Endothelial cell of umbilical vein (primary cell): ENCODE results near the gene NEK6. TPM values are rescaled to one million over a fixed set of nuclear protein-coding genes. Genes with fewer than 3 reads are reported as not detected.

Source experiments
- BruUV-seq: library from RNA; stranded (reverse); fragments of 400-500 nt; replicated peaks from 2 replicates; lab custom pipeline; 2021; lab: Mats Ljungman, UMichigan
- CTCF ChIA-PET: fragments of 300-600, 350-600 bp; sonication (Branson Sonifier 250); formaldehyde crosslinking; loops from one replicate; lab custom pipeline; 2021; ENCODE audit warnings: antibody characterized with exemption, inconsistent platforms; lab: Charles Lee
- POLR2A ChIA-PET: fragments of 300-600, 350-600 bp; sonication (Branson Sonifier 250); formaldehyde crosslinking; loops from one replicate; lab custom pipeline; 2021; ENCODE audit warnings: antibody characterized with exemption, inconsistent platforms; lab: Charles Lee
- DNase-seq: peaks from one replicate; pipeline ENCODE4 v3.0.0-alpha.2; 2011; ENCODE audit warnings: low read depth, low spot score
- FAIRE-seq: peaks from 2 replicates; lab custom pipeline; 2011; peaks lifted over from hg19 to GRCh38; lab: Jason Lieb, UNC
- H2AFZ ChIP-seq: 2 replicates; pipeline ENCODE4 v1.6.0; 2012; ENCODE audit warnings: low read depth, low read length, control low read depth, inconsistent platforms
- H3K27ac ChIP-seq: 2 replicates; pipeline ENCODE4 v1.5.1; 2011; ENCODE audit warnings: low read depth, mild to moderate bottlenecking, control low read depth, low read length, moderate library complexity; ENCODE audit not compliant: insufficient read depth
- H3K27me3 ChIP-seq, 2 experiments: 2 replicates each; pipeline versions ENCODE4 v1.6.0 to v1.6.1; 2011; ENCODE audit warnings: low read length in 2 of 2, mixed read lengths in 1 of 2; ENCODE audit not compliant: control insufficient read depth in 2 of 2, insufficient read depth in 2 of 2
- H3K36me3 ChIP-seq, 2 experiments: 2 replicates in 1 of 2; 3 replicates in 1 of 2; pipeline ENCODE4 v1.5.1; 2011; ENCODE audit warnings: low read length in 2 of 2, mild to moderate bottlenecking in 1 of 2, moderate library complexity in 1 of 2; ENCODE audit not compliant: control insufficient read depth in 2 of 2, insufficient read depth in 2 of 2; ENCODE audit errors: extremely low read depth in 1 of 2
- H3K4me1 ChIP-seq: 3 replicates; pipeline ENCODE4 v1.5.1; 2011; ENCODE audit warnings: mild to moderate bottlenecking, low read length; ENCODE audit not compliant: control insufficient read depth, insufficient read depth; ENCODE audit errors: extremely low read depth
- H3K4me2 ChIP-seq: 2 replicates; pipeline ENCODE4 v1.6.1; 2011; ENCODE audit warnings: low read length, control low read depth, mixed read lengths; ENCODE audit not compliant: insufficient read depth
- H3K4me3 ChIP-seq, 3 experiments: fragments of 200-600 bp in 1 of 3; sonication (generic), shearing (Covaris generic) in 1 of 3; replicated peaks in 1 of 3; 2 replicates each; pipeline ENCODE4 v1.5.1; 2011 to 2016; ENCODE audit warnings: control low read depth in 3 of 3, low read length in 3 of 3, mild to moderate bottlenecking in 2 of 3, inconsistent platforms in 1 of 3, low read depth in 1 of 3, moderate library complexity in 1 of 3; ENCODE audit not compliant: insufficient read depth in 1 of 3
- H3K79me2 ChIP-seq: 2 replicates; pipeline ENCODE4 v1.6.0; 2012; ENCODE audit warnings: low read length, inconsistent platforms; ENCODE audit not compliant: control insufficient read depth, insufficient read depth
- H3K9ac ChIP-seq: replicated peaks from 2 replicates; pipeline ENCODE3; 2011; ENCODE audit warnings: low read length, control low read depth; ENCODE audit not compliant: insufficient read depth; ENCODE audit errors: extremely low read depth
- H3K9me1 ChIP-seq: replicated peaks from 3 replicates; pipeline ENCODE4 v1.6.0; 2011; ENCODE audit warnings: mild to moderate bottlenecking, low read length; ENCODE audit not compliant: control insufficient read depth, insufficient read depth; ENCODE audit errors: extremely low read depth
- H3K9me3 ChIP-seq: replicated peaks from 2 replicates; pipeline ENCODE4 v1.5.1; 2012; ENCODE audit warnings: low read length, inconsistent platforms; ENCODE audit not compliant: control insufficient read depth, insufficient read depth
- H4K20me1 ChIP-seq: replicated peaks from 2 replicates; pipeline ENCODE3; 2011; ENCODE audit warnings: mild to moderate bottlenecking, low read length; ENCODE audit not compliant: control insufficient read depth, insufficient read depth; ENCODE audit errors: extremely low read depth
- EZH2 ChIP-seq: IDR thresholded peaks from 2 replicates; pipeline ENCODE4 v1.6.1; 2012; ENCODE audit warnings: borderline replicate concordance, low read depth, mild to moderate bottlenecking, moderate library complexity, low read length, inconsistent platforms; ENCODE audit not compliant: severe bottlenecking
- FOS ChIP-seq: IDR thresholded peaks from 2 replicates; pipeline ENCODE4 v1.6.1; 2011; ENCODE audit warnings: mild to moderate bottlenecking, low read length, moderate library complexity, borderline replicate concordance; ENCODE audit not compliant: insufficient read depth
- GATA2 ChIP-seq: IDR thresholded peaks from 2 replicates; pipeline ENCODE4 v1.7.0; 2011; ENCODE audit warnings: low read depth, mild to moderate bottlenecking, moderate library complexity, mixed read lengths, low read length; ENCODE audit not compliant: insufficient read length, insufficient read depth
- JUN ChIP-seq: IDR thresholded peaks from 2 replicates; pipeline ENCODE4 v1.6.1; 2011; ENCODE audit warnings: borderline replicate concordance, low read depth; ENCODE audit not compliant: insufficient read length, insufficient read depth
- POLR2A ChIP-seq: IDR thresholded peaks from 2 replicates; pipeline ENCODE4 v1.6.1; 2012; ENCODE audit warnings: low read depth, mild to moderate bottlenecking, control low read depth, low read length
- POLR2AphosphoS5 ChIP-seq: IDR thresholded peaks from 2 replicates; pipeline ENCODE4 v1.6.1; 2012; ENCODE audit warnings: low read depth, mild to moderate bottlenecking, control low read depth, low read length, moderate library complexity; ENCODE audit not compliant: insufficient read depth
- dilution Hi-C: fragments of 300-500 bp; cut with MboI; formaldehyde crosslinking; loops from one replicate; pipeline ENCODE4 v1.15.0; 2019; ENCODE audit warnings: low sequenced_read_pairs; ENCODE audit not compliant: extremely low pct_ligation_motif_present
- intact Hi-C: fragments of 100-400 bp; cut with micrococcal nuclease; formaldehyde crosslinking; loops from one replicate; pipeline ENCODE4 v1.10.0; 2022
- polyA plus RNA-seq, 4 experiments: library from polyadenylated mRNA; depleted of rRNA in 3 of 4; stranded (reverse) in 3 of 4; unstranded in 1 of 4; fragments of >200 nt; gene quantifications; 2 replicates each; pipeline versions ENCODE4 v1.2.1 to v1.2.3, GENCODE V29; 2011 to 2012; ENCODE audit warnings: missing spikeins in 1 of 4
- total RNA-seq: library from RNA; stranded (reverse); gene quantifications from 2 replicates; pipeline ENCODE4 v1.2.3, GENCODE V29; 2021
- TF ChIP-seq, protein P1 (sequence below): IDR thresholded peaks from 2 replicates; pipeline ENCODE4 v1.6.1; 2011; ENCODE audit not compliant: insufficient read depth, insufficient read length
- TF ChIP-seq, protein P2 (sequence below), 2 donors: IDR thresholded peaks; 1 replicate in 1 of 2; 2 replicates in 1 of 2; pipeline ENCODE4 v1.5.1; 2011; ENCODE audit warnings: low read length in 2 of 2, mild to moderate bottlenecking in 2 of 2, moderate library complexity in 2 of 2, control low read depth in 1 of 2, inconsistent platforms in 1 of 2, low read depth in 1 of 2; ENCODE audit not compliant: insufficient read depth in 1 of 2; ENCODE audit errors: extremely low read depth in 1 of 2

NEK6 gene
- total and polyA plus RNA-seq, 2 donors (not counting 3 experiments of a cell fraction or from before 2014, with no cell fraction given), result 64.3 to 67.1 TPM

DNA sequence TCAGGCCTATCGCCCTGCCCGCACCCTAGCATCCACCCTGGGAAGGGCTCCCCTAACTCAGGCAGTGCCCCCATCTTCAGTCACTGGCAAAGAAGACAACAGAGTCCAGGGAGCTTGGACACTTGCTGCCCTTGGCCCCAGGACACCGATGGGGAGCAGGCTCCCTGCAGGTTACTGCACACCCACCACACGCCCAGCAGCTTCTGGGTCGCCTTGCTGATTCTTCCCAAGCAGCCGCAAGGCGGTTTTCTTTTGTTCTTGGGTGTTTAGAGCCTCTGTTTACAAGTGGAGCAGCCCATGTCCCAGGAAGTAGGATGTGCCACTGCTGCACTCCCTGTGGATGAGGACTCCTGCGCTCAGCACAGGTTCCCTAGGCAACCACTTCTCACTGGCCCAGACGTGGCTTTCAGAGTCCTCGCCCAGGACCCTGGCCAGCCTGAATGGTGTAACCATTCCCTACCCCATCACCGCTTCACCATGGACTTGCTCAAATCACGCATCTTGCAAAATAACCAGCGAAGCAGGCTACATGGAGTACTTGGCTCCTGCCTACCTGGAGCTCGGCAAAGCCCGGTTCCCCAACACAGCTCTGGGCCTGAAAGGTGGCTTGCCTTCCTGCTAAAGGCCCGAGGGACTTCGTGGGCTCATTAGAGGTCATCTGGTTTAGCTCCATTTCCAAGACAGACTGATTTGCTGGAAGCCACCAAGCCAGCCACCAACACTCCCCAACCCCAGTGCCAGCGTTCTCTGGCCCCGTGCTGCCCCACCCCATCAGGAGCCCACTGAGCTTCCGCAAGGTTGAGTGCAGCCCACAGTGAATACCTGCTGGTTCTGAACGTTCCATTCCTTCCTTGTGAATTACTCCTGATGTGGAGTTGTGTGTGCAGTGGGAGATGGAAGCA, 97.5 kb downstream of the NEK6 start:
- H3K4me2 ChIP-seq, result no peak overlapping the region
- no peak for DNase-seq
- H3K79me2 ChIP-seq, result peaks cover 56% of the 10 kb centered on the region
- FAIRE-seq, result no peak
- H2AFZ ChIP-seq, result no peak overlapping the region
- BruUV-seq, result no TSS peak
- no peaks in the 10 kb centered on the region for H3K9me1 ChIP-seq
- POLR2A ChIA-PET, result interaction anchor here (0.6 kb wide), 1 partner anchor 12 kb away, joined by 9 read pairs; no protein-coding TSS in a partner anchor
- dilution Hi-C loops (no loop called here), intact Hi-C loops (no loop called here)
- TF ChIP-seq POLR2AphosphoS5 (peak; percentile 18), EZH2 (no peak), JUN (no peak), FOS (no peak), GATA2 (no peak), POLR2A (no peak)
- TF ChIP-seq, protein P1, sequence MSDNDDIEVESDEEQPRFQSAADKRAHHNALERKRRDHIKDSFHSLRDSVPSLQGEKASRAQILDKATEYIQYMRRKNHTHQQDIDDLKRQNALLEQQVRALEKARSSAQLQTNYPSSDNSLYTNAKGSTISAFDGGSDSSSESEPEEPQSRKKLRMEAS, result no peak
- TF ChIP-seq, protein P2, sequence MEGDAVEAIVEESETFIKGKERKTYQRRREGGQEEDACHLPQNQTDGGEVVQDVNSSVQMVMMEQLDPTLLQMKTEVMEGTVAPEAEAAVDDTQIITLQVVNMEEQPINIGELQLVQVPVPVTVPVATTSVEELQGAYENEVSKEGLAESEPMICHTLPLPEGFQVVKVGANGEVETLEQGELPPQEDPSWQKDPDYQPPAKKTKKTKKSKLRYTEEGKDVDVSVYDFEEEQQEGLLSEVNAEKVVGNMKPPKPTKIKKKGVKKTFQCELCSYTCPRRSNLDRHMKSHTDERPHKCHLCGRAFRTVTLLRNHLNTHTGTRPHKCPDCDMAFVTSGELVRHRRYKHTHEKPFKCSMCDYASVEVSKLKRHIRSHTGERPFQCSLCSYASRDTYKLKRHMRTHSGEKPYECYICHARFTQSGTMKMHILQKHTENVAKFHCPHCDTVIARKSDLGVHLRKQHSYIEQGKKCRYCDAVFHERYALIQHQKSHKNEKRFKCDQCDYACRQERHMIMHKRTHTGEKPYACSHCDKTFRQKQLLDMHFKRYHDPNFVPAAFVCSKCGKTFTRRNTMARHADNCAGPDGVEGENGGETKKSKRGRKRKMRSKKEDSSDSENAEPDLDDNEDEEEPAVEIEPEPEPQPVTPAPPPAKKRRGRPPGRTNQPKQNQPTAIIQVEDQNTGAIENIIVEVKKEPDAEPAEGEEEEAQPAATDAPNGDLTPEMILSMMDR (IDR thresholded peaks at IDR 0.05; ENCODE audit: extremely low read depth in 1 of 2, insufficient read depth in 1 of 2, low read depth in 1 of 2, low read length in 2 of 2), result no peak
- H3K4me3 ChIP-seq, result no peak overlapping the region
- no peak overlapping the region for H3K9ac ChIP-seq
- peaks cover 7 to 32% of the 10 kb centered on the region in 2 experiments for H3K36me3 ChIP-seq
- no peaks in the 10 kb centered on the region for H3K4me1 ChIP-seq
- CTCF ChIA-PET, result interaction anchor here (1.6 kb wide), 1 partner anchor 228 kb away, joined by 8 read pairs; no protein-coding TSS in a partner anchor
- H3K9me3 ChIP-seq, result no peaks in the 10 kb centered on the region
- no peak overlapping the region for H3K27ac ChIP-seq
- no peaks in the 10 kb centered on the region for H3K27me3 ChIP-seq
- H4K20me1 ChIP-seq, result peaks cover 2% of the 10 kb centered on the region
